GM12878 (cell line): ENCODE measurements around the gene CYP3A7. TPM values are rescaled to one million over a fixed set of nuclear protein-coding genes. Genes with fewer than 3 reads are reported as not detected.

Experiments used
- ATAC-seq: fragments of 200-7000 bp; cut with Tn5 transposase; 3 replicates; pipeline ENCODE4 v1.9.1; 2020; ENCODE audit warnings: mild to moderate bottlenecking, moderate library complexity
- BruUV-seq: library from RNA; stranded (reverse); fragments of 400-500 nt; replicated peaks from 2 replicates; lab custom pipeline; 2021; lab: Mats Ljungman, UMichigan
- CTCF ChIA-PET: fragments of 300-600 bp; sonication (Branson Sonifier 250); formaldehyde crosslinking; extraction: SDS; loops from one replicate; lab custom pipeline; 2021; ENCODE audit warnings: inconsistent platforms; lab: Yijun Ruan, JAX
- POLR2A ChIA-PET: fragments of 350-600 bp; formaldehyde crosslinking; extraction: SDS; loops from one replicate; lab custom pipeline; 2021; ENCODE audit warnings: inconsistent platforms; lab: Charles Lee
- RAD21 ChIA-PET: fragments of 300-600 bp; sonication (Branson Sonifier 250); formaldehyde crosslinking; loops from one replicate; lab custom pipeline; 2023; ENCODE audit warnings: antibody characterized with exemption; ENCODE audit not compliant: unreplicated experiment; lab: Charles Lee
- SMC1A ChIA-PET: fragments of 300-600 bp; sonication (Branson Sonifier 250); formaldehyde crosslinking; loops from one replicate; lab custom pipeline; 2023; ENCODE audit not compliant: unreplicated experiment, uncharacterized antibody; lab: Charles Lee
- DNase-seq: peaks from one replicate; pipeline ENCODE4 v3.0.0-alpha.2; 2011; ENCODE audit warnings: low read depth, low spot score
- FAIRE-seq: peaks from 3 replicates; lab custom pipeline; 2011; peaks lifted over from hg19 to GRCh38; lab: Jason Lieb, UNC
- H2AFZ ChIP-seq: 2 replicates; pipeline ENCODE4 v1.6.0; 2011; ENCODE audit warnings: low read depth, low read length, control low read depth; ENCODE audit not compliant: control insufficient read depth
- H3K27ac ChIP-seq: 2 replicates; pipeline ENCODE4 v1.5.1; 2011; ENCODE audit warnings: control low read depth; ENCODE audit not compliant: control insufficient read depth, insufficient read depth
- H3K27me3 ChIP-seq, 2 experiments: replicated peaks in 1 of 2; 2 replicates each; pipeline versions ENCODE4 v1.6.0 to v1.6.1; 2011; ENCODE audit warnings: low read length in 1 of 2; ENCODE audit not compliant: control insufficient read depth in 2 of 2, insufficient read depth in 2 of 2
- H3K36me3 ChIP-seq, 2 experiments: 2 replicates each; pipeline ENCODE4 v1.5.1; 2011; ENCODE audit warnings: low read length in 1 of 2; ENCODE audit not compliant: control insufficient read depth in 2 of 2, insufficient read depth in 2 of 2
- H3K4me1 ChIP-seq: 2 replicates; pipeline ENCODE4 v1.6.1; 2011; ENCODE audit warnings: mild to moderate bottlenecking, low read length, moderate library complexity, mixed read lengths; ENCODE audit not compliant: control insufficient read depth, insufficient read depth
- H3K4me2 ChIP-seq: 2 replicates; pipeline ENCODE4 v1.6.0; 2011; ENCODE audit warnings: control low read depth; ENCODE audit not compliant: control insufficient read depth, insufficient read depth
- H3K4me3 ChIP-seq: fragments of 200-600 bp; sonication (generic); 2 replicates; pipeline ENCODE4 v1.5.1; 2016
- H3K79me2 ChIP-seq: 2 replicates; pipeline ENCODE4 v1.6.0; 2011; ENCODE audit warnings: low read length; ENCODE audit not compliant: control insufficient read depth, insufficient read depth
- H3K9ac ChIP-seq: 2 replicates; pipeline ENCODE4 v1.8.0; 2011; ENCODE audit warnings: low read length, control low read depth, mixed read lengths; ENCODE audit not compliant: control insufficient read depth, insufficient read depth
- H3K9me3 ChIP-seq: replicated peaks from 3 replicates; pipeline ENCODE4 v1.5.1; 2011; ENCODE audit warnings: mild to moderate bottlenecking, low read length; ENCODE audit not compliant: control insufficient read depth, insufficient read depth
- H4K20me1 ChIP-seq: 2 replicates; pipeline ENCODE4 v1.6.0; 2011; ENCODE audit not compliant: control insufficient read depth, insufficient read depth
- CBX5 ChIP-seq: sonication (generic); IDR thresholded peaks from 2 replicates; pipeline ENCODE4 v1.6.1; 2016; ENCODE audit warnings: low read depth, moderate library complexity, mild to moderate bottlenecking, inconsistent platforms
- EP300 ChIP-seq, 2 experiments: fragments of 150-350 bp in 1 of 2; IDR thresholded peaks; 2 replicates each; pipeline ENCODE4 v1.6.1; 2011 to 2012; ENCODE audit warnings: low read depth in 2 of 2, low read length in 2 of 2, borderline replicate concordance in 1 of 2, improper control_type of control experiment in 1 of 2, inconsistent platforms in 1 of 2; ENCODE audit not compliant: control insufficient read depth in 1 of 2
- HCFC1 ChIP-seq: fragments of 150-350 bp; IDR thresholded peaks from 2 replicates; pipeline ENCODE4 v1.6.1; 2014; ENCODE audit warnings: low read length
- MEF2B ChIP-seq: fragments of 450-650 bp; IDR thresholded peaks from 2 replicates; pipeline ENCODE4 v1.6.1; 2018; ENCODE audit warnings: mild to moderate bottlenecking, moderate library complexity; ENCODE audit not compliant: partially characterized antibody, poor library complexity, severe bottlenecking
- RELA ChIP-seq: fragments of 450-650 bp; IDR thresholded peaks from 2 replicates; pipeline ENCODE4 v1.8.0; 2014; ENCODE audit warnings: borderline replicate concordance; ENCODE audit not compliant: partially characterized antibody
- WGBS: methylation state at CpG from one replicate; pipeline ENCODE4 v1.1.6; 2016; ENCODE audit warnings: low lambda C conversion rate; ENCODE audit not compliant: insufficient replicate concordance, insufficient coverage; ENCODE audit errors: missing lambda C conversion rate; 5-methylcytosine and 5-hydroxymethylcytosine counted together
- in situ Hi-C: fragments of 300-500 bp; cut with MboI; formaldehyde crosslinking; loops from 9 replicates; pipeline ENCODE4 v1.14.3; 2018; ENCODE audit warnings: mixed read lengths
- intact Hi-C: fragments of 100-400 bp; cut with micrococcal nuclease; formaldehyde crosslinking; loops from one replicate; pipeline ENCODE4 v1.14.2; 2022; ENCODE audit not compliant: unreplicated experiment
- polyA plus RNA-seq, 11 experiments: library from polyadenylated mRNA; depleted of rRNA in 4 of 11; unstranded in 6 of 11; stranded (reverse) in 5 of 11; fragments of >200 nt; fragmentation: Nextera tagmentation in 4 of 11; fragmentation: Illumina TruSeq in 1 of 11; extraction: Ambion mirVana in 4 of 11; extraction: Trizol in 1 of 11; gene quantifications; 1 replicate in 1 of 11; 2 replicates in 10 of 11; pipeline versions ENCODE4 v1.2.1 to v1.2.3, GENCODE V29; 2011 to 2016; ENCODE audit warnings: inconsistent platforms in 2 of 11, missing spikeins in 2 of 11, low read depth in 1 of 11
- total RNA-seq, 4 experiments: library from RNA; depleted of rRNA in 3 of 4; stranded (reverse); fragments of >200 nt in 3 of 4; fragmentation: Illumina TruSeq in 1 of 4; extraction: Trizol in 1 of 4; gene quantifications; 2 replicates each; pipeline versions ENCODE4 v1.2.1 to v1.2.3, GENCODE V29; 2013 to 2021
- TF ChIP-seq, protein P1 (sequence below): IDR thresholded peaks from 2 replicates; pipeline ENCODE4 v1.6.1; 2011; ENCODE audit warnings: borderline replicate concordance, low read depth, mild to moderate bottlenecking, moderate library complexity, low read length; ENCODE audit not compliant: insufficient read depth, poor library complexity, severe bottlenecking

The CYP3A7 gene
- total and polyA plus RNA-seq, 10 of the 15 experiments (the other 5 are each of a cell fraction or from before 2014, with no cell fraction given) = 0.05 to 0.11 (median 0.06) TPM; not detected in 7

DNA sequence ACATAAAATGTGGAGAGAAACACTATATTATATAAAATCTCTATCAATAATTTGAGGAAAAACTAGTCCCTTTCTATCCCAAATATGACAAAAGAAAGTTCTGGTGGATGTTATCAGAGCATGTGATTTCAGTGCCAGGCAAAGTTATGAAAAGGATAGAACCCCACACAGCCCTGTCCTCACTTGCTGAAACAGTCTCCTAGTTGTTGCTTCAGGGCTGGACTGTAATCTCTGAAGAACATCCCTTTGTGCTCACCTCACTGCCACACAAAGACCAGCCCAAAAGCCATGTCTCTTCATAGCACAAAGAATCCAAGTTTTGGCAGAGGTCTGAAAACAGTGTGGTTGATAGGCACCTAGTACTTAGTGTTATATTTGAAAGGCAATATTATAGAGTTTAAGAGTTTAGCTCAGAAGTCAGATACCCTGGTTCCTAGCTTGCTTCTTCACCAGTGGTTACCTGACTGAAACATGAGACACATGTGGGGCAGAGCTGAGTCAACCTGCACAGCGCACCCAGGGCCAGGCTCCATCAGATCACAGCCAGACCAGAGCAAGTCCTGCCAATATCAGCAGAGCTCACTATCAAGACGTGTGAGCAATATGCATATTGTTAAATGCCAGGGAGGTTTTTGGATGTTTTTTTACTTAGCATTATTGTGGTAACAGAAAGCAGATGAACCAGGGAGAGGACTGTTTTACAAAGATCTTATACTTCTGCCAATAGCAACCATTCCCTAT, 25.0 kb downstream of the CYP3A7 start:
- Histone ChIP-seq H3K9me3 (no peaks in the 10 kb centered on the region), H3K79me2 (no peaks in the 10 kb centered on the region), H3K9ac (no peak overlapping the region), H3K4me1 (no peaks in the 10 kb centered on the region), H4K20me1 (no peaks in the 10 kb centered on the region), H3K4me2 (no peak overlapping the region), H3K4me3 (no peak overlapping the region), H3K27ac (no peak overlapping the region), H2AFZ (no peak overlapping the region), H3K27me3 (no peaks in the 10 kb centered on the region), H3K36me3 (no peaks in the 10 kb centered on the region)
- intact Hi-C loops (no loop called here), in situ Hi-C loops (no loop called here)
- WGBS = 47% methylated on average over 2 of the region's 2 CpGs
- RAD21 ChIA-PET = no interaction called here
- POLR2A ChIA-PET = no interaction called here
- ATAC-seq (no peak), DNase-seq (no peak), FAIRE-seq (peak; percentile 52)
- no TSS peak for BruUV-seq
- no peak for TF ChIP-seq EP300 (IDR thresholded peaks at IDR 0.05; ENCODE audit: borderline replicate concordance in 1 of 2, control insufficient read depth in 1 of 2, low read depth in 2 of 2, low read length in 2 of 2)
- no peak for TF ChIP-seq HCFC1
- TF ChIP-seq CBX5 = no peak
- no peak for TF ChIP-seq MEF2B
- TF ChIP-seq RELA = no peak
- TF ChIP-seq, protein P1, sequence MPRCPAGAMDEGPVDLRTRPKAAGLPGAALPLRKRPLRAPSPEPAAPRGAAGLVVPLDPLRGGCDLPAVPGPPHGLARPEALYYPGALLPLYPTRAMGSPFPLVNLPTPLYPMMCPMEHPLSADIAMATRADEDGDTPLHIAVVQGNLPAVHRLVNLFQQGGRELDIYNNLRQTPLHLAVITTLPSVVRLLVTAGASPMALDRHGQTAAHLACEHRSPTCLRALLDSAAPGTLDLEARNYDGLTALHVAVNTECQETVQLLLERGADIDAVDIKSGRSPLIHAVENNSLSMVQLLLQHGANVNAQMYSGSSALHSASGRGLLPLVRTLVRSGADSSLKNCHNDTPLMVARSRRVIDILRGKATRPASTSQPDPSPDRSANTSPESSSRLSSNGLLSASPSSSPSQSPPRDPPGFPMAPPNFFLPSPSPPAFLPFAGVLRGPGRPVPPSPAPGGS = no peak
- SMC1A ChIA-PET = no interaction called here
- CTCF ChIA-PET = no interaction called here
